22Rv1 (cell line): ENCODE data around the gene GAL.

Experiments
- H3K27ac ChIP-seq: fragments of 450-650 bp; 2 replicates; pipeline ENCODE4 v1.5.1; 2017
- CTCF ChIP-seq: fragments of 450-650 bp; IDR thresholded peaks from 2 replicates; pipeline ENCODE4 v1.5.1; 2017; ENCODE audit warnings: mild to moderate bottlenecking
- ZFX ChIP-seq: fragments of 450-650 bp; IDR thresholded peaks from 2 replicates; pipeline ENCODE4 v1.6.1; 2017; ENCODE audit warnings: antibody characterized with exemption, borderline replicate concordance

Gene GAL

GRCh38 chr11:68715456-68716122, 31.2 kb downstream of the GAL start:
- TF ChIP-seq ZFX (no peak), CTCF (no peak)
- H3K27ac ChIP-seq = no peak overlapping the region

- TF ChIP-seq CTCF (no peak), ZFX (no peak)
- no peak overlapping the region for H3K27ac ChIP-seq
These were observed 36.7 kb downstream of the GAL start for GRCh38 chr11:68721075-68721474.

- no peak overlapping the region for H3K27ac ChIP-seq
- no peak for TF ChIP-seq CTCF
- no peak for TF ChIP-seq ZFX
These were observed 37.8 kb downstream of the GAL start for GRCh38 chr11:68722143-68722542.

- no peak overlapping the region for H3K27ac ChIP-seq
- no peak for TF ChIP-seq CTCF
- no peak for TF ChIP-seq ZFX
These were observed 39.9 kb downstream of the GAL start for GRCh38 chr11:68724293-68724692.

- H3K27ac ChIP-seq = no peak overlapping the region
- TF ChIP-seq ZFX (no peak), CTCF (no peak; the same call in 1 of the 2 replicates)
These were observed 43.4 kb downstream of the GAL start for GRCh38 chr11:68727783-68728182.

GRCh38 chr11:68734111-68734510, 49.8 kb downstream of the GAL start:
- H3K27ac ChIP-seq = no peak overlapping the region

More at GRCh38 chr11:68734111-68734510, 49.8 kb downstream of the GAL start:
- no peak for TF ChIP-seq CTCF
- TF ChIP-seq ZFX = no peak
